H1 (cell line): Measurements from ENCODE around the gene PRR35. TPM values are rescaled to one million over a fixed set of nuclear protein-coding genes. Genes with fewer than 3 reads are reported as not detected.

Source experiments
- ASH2L ChIP-seq: fragments of 200-600, 300-600 bp; sonication (generic); IDR thresholded peaks from one replicate; pipeline ENCODE4 v1.7.1; 2017; ENCODE audit warnings: low read length
- CTBP2 ChIP-seq: IDR thresholded peaks from 2 replicates; pipeline ENCODE4 v1.7.0; 2011; ENCODE audit warnings: borderline replicate concordance, mild to moderate bottlenecking, moderate library complexity, mixed read lengths, low read length; ENCODE audit not compliant: insufficient read depth, insufficient read length
- RAD21 ChIP-seq, 2 experiments: IDR thresholded peaks in 1 of 2; conservative IDR thresholded peaks in 1 of 2; 2 replicates each; pipeline ENCODE4 v1.6.1; 2011; ENCODE audit warnings: low read depth in 2 of 2, low read length in 2 of 2, improper control_type of control experiment in 1 of 2, inconsistent platforms in 1 of 2, mild to moderate bottlenecking in 1 of 2, moderate library complexity in 1 of 2
- RNF2 ChIP-seq: fragments of 200-900, 300-1000 bp; sonication (generic); IDR thresholded peaks from 2 replicates; pipeline ENCODE4 v1.7.1; 2016; ENCODE audit warnings: borderline replicate concordance, low read depth, mild to moderate bottlenecking, antibody characterized with exemption, low read length; ENCODE audit not compliant: poor library complexity, severe bottlenecking; ENCODE audit errors: missing control alignments
- SIN3A ChIP-seq, 2 experiments: IDR thresholded peaks in 1 of 2; conservative IDR thresholded peaks in 1 of 2; 2 replicates each; pipeline ENCODE4 v1.6.1; 2011 to 2012; ENCODE audit warnings: low read length in 2 of 2, improper control_type of control experiment in 1 of 2, low read depth in 1 of 2, mild to moderate bottlenecking in 1 of 2
- ZNF274 ChIP-seq: IDR thresholded peaks from 2 replicates; pipeline ENCODE4 v1.7.0; 2012; ENCODE audit warnings: low read length, borderline replicate concordance; ENCODE audit errors: extremely low read depth
- polyA plus RNA-seq, 7 experiments: library from polyadenylated mRNA; depleted of rRNA in 3 of 7; stranded (reverse) in 5 of 7; unstranded in 2 of 7; fragments of >200 nt in 5 of 7; fragments of 200-250 nt in 2 of 7; gene quantifications; 1 replicate in 5 of 7; 2 replicates in 1 of 7; 4 replicates in 1 of 7; pipeline versions ENCODE4 v1.2.1 to v1.2.3, GENCODE V29; 2011 to 2013; ENCODE audit warnings: missing spikeins in 2 of 7, mixed read lengths in 2 of 7
- total RNA-seq: library from RNA; stranded (reverse); fragmentation: NEBNext Ultra II Directional; extraction: Animal tissue kit (Norgen Biotek cat#: 25700); gene quantifications from 2 replicates; pipeline ENCODE4 v1.2.1, GENCODE V29; 2021

Gene PRR35
- total and polyA plus RNA-seq, 2 of the 8 experiments (the other 6 are each of a cell fraction or from before 2014, with no cell fraction given) = 0.38 to 0.50 TPM

DNA sequence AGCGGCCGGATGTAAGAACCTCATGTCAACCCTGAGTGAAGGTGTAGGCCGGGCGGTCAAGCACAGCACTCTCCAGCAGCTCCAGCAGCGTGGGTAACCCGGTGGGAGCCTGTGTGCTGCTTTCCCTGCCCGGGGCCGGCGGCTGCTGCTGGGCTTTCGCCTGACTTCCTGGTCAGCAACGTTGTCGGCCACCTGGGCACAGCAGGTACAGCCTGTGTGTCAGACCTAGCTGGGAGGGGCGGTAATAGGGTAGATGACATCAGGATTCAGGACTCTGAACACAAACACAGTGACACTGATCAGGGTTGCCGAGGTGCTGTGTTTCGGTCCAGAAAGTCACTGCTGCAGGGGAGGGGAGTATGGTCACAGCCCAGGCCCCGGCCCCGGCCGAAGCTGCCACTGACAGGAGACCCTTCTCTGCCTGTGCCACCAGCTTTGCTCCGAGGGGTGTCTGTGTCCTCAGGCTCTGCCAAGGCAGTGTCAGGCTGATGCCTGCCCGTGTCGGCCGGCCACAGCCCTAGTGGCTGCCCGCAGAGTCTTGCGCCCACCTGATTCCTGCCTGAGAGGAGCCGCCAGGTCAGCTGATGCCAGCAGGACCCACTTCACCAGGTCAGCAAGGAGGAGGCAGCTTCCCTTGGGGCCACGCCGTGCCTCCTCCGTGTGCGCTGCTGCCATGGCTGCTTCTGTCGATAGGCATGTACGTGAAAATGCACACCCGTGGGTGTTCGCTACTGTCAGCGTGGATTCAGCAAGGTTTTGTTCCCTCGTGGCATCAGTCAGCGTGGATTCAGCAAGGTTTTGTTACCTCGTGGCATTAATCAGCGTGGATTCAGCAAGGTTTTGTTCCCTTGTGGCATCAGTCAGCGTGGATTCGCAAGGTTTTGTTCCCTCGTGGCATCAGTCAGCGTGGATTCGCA, 38.9 kb downstream of the PRR35 start (continued):
- TF ChIP-seq CTBP2 (no peak), SIN3A (conservative IDR thresholded peaks at IDR 0.05 in 1 of 2, IDR thresholded peaks at IDR 0.05 in 1 of 2; ENCODE audit: low read depth in 1 of 2, low read length in 2 of 2) (no peak), ASH2L (no peak), RAD21 (IDR thresholded peaks at IDR 0.05 in 1 of 2, conservative IDR thresholded peaks at IDR 0.05 in 1 of 2; ENCODE audit: low read depth in 2 of 2, low read length in 2 of 2) (no peak), ZNF274 (no peak), RNF2 (no peak)
